ENCODE measurements around the gene MYH10.

MYH10 gene

DNA sequence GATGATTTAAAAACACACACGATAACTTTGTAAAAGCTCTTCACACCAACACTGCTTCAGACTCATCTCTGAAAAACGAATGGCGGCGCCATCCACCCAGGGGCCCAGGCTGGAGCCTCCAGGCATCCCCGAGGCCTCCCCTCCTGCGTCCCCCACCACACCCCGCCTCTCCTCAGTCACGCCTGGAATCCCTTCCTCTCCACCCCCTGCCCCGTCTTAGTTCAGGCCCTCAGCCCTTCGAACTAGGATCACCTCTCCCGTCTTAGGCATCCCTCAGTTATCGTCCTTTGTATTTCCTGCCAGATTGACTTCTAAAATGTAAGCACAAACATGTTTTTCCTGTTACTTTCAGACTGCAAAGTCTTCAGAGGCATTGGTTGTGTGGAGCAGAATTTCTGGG is 136.5 kb downstream of the MYH10 start:
- no peak overlapping the region for H3K4me2 ChIP-seq (ENCODE audit: low read length)
- no peaks in the 10 kb centered on the region for H3K4me1 ChIP-seq (ENCODE audit: insufficient read depth, low read length, severe bottlenecking)
- no peak overlapping the region for H3K4me3 ChIP-seq (ENCODE audit: low read depth, low read length, poor library complexity, severe bottlenecking)
- H3K79me2 ChIP-seq (ENCODE audit: insufficient read depth, low read length) = no peaks in the 10 kb centered on the region
- H2AFZ ChIP-seq (ENCODE audit: low read length) = no peak overlapping the region
- H3K27ac ChIP-seq (ENCODE audit: low read depth, low read length, poor library complexity, severe bottlenecking) = no peak overlapping the region
- H4K20me1 ChIP-seq (ENCODE audit: insufficient read depth, low read length) = no peaks in the 10 kb centered on the region
- no peaks in the 10 kb centered on the region for H3K27me3 ChIP-seq (ENCODE audit: insufficient read depth, low read length)
- H3K9ac ChIP-seq (ENCODE audit: low read length) = no peak overlapping the region
- no peaks in the 10 kb centered on the region for H3K9me3 ChIP-seq (ENCODE audit: low read length)
- H3K36me3 ChIP-seq (ENCODE audit: insufficient read depth, low read length) = peaks cover 17% of the 10 kb centered on the region
- H3F3A ChIP-seq (ENCODE audit: insufficient read depth, low read length) = no peaks in the 10 kb centered on the region
- TF ChIP-seq EZH2 (IDR thresholded peaks at IDR 0.05; ENCODE audit: borderline replicate concordance, low read length) = no peak
- TF ChIP-seq, protein P1, sequence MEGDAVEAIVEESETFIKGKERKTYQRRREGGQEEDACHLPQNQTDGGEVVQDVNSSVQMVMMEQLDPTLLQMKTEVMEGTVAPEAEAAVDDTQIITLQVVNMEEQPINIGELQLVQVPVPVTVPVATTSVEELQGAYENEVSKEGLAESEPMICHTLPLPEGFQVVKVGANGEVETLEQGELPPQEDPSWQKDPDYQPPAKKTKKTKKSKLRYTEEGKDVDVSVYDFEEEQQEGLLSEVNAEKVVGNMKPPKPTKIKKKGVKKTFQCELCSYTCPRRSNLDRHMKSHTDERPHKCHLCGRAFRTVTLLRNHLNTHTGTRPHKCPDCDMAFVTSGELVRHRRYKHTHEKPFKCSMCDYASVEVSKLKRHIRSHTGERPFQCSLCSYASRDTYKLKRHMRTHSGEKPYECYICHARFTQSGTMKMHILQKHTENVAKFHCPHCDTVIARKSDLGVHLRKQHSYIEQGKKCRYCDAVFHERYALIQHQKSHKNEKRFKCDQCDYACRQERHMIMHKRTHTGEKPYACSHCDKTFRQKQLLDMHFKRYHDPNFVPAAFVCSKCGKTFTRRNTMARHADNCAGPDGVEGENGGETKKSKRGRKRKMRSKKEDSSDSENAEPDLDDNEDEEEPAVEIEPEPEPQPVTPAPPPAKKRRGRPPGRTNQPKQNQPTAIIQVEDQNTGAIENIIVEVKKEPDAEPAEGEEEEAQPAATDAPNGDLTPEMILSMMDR (IDR thresholded peaks at IDR 0.05; ENCODE audit: low read length) = no peak
- no peaks in the 10 kb centered on the region for H3K9me2 ChIP-seq (ENCODE audit: low read depth, low read length)

- Histone ChIP-seq H3K27me3 (ENCODE audit: insufficient read depth, low read length) (no peaks in the 10 kb centered on the region), H2AFZ (ENCODE audit: low read length) (no peak overlapping the region), H3K36me3 (ENCODE audit: insufficient read depth, low read length) (peaks cover 18% of the 10 kb centered on the region), H3K9me2 (ENCODE audit: low read depth, low read length) (no peaks in the 10 kb centered on the region), H3K4me2 (ENCODE audit: low read length) (no peak overlapping the region), H3K27ac (ENCODE audit: low read depth, low read length, poor library complexity, severe bottlenecking) (no peak overlapping the region), H3F3A (ENCODE audit: insufficient read depth, low read length) (no peaks in the 10 kb centered on the region), H3K4me3 (ENCODE audit: low read depth, low read length, poor library complexity, severe bottlenecking) (no peak overlapping the region), H3K79me2 (ENCODE audit: insufficient read depth, low read length) (no peaks in the 10 kb centered on the region), H3K9ac (ENCODE audit: low read length) (no peak overlapping the region), H3K9me3 (ENCODE audit: low read length) (no peaks in the 10 kb centered on the region), H4K20me1 (ENCODE audit: insufficient read depth, low read length) (no peaks in the 10 kb centered on the region), H3K4me1 (ENCODE audit: insufficient read depth, low read length, severe bottlenecking) (no peaks in the 10 kb centered on the region)
- no peak for TF ChIP-seq EZH2 (IDR thresholded peaks at IDR 0.05; ENCODE audit: borderline replicate concordance, low read length)
- TF ChIP-seq, protein P1 (IDR thresholded peaks at IDR 0.05; ENCODE audit: low read length) = no peak
Measured at GRCh38 chr17:8492121-8492520, 138.4 kb downstream of the MYH10 start.

- Histone ChIP-seq H3K27me3 (ENCODE audit: insufficient read depth, low read length) (no peaks in the 10 kb centered on the region), H3K9ac (ENCODE audit: low read length) (no peak overlapping the region), H3K4me3 (ENCODE audit: low read depth, low read length, poor library complexity, severe bottlenecking) (no peak overlapping the region), H2AFZ (ENCODE audit: low read length) (no peak overlapping the region), H3K9me3 (ENCODE audit: low read length) (no peaks in the 10 kb centered on the region), H3K4me2 (ENCODE audit: low read length) (no peak overlapping the region), H4K20me1 (ENCODE audit: insufficient read depth, low read length) (no peaks in the 10 kb centered on the region), H3K79me2 (ENCODE audit: insufficient read depth, low read length) (no peaks in the 10 kb centered on the region), H3K4me1 (ENCODE audit: insufficient read depth, low read length, severe bottlenecking) (no peaks in the 10 kb centered on the region), H3K36me3 (ENCODE audit: insufficient read depth, low read length) (peaks cover 29% of the 10 kb centered on the region), H3K9me2 (ENCODE audit: low read depth, low read length) (no peaks in the 10 kb centered on the region), H3K27ac (ENCODE audit: low read depth, low read length, poor library complexity, severe bottlenecking) (no peak overlapping the region), H3F3A (ENCODE audit: insufficient read depth, low read length) (no peaks in the 10 kb centered on the region)
- no peak for TF ChIP-seq EZH2 (IDR thresholded peaks at IDR 0.05; ENCODE audit: borderline replicate concordance, low read length)
Measured at GRCh38 chr17:8490256-8491023, 140.1 kb downstream of the MYH10 start.

- Histone ChIP-seq H3K4me3 (ENCODE audit: low read depth, low read length, poor library complexity, severe bottlenecking) (no peak overlapping the region), H2AFZ (ENCODE audit: low read length) (no peak overlapping the region), H3K27ac (ENCODE audit: low read depth, low read length, poor library complexity, severe bottlenecking) (no peak overlapping the region), H3K9me3 (ENCODE audit: low read length) (no peaks in the 10 kb centered on the region), H3K27me3 (ENCODE audit: insufficient read depth, low read length) (no peaks in the 10 kb centered on the region), H3K4me2 (ENCODE audit: low read length) (no peak overlapping the region), H3K36me3 (ENCODE audit: insufficient read depth, low read length) (peaks cover 34% of the 10 kb centered on the region), H3K9ac (ENCODE audit: low read length) (no peak overlapping the region), H3F3A (ENCODE audit: insufficient read depth, low read length) (no peaks in the 10 kb centered on the region), H3K9me2 (ENCODE audit: low read depth, low read length) (no peaks in the 10 kb centered on the region), H4K20me1 (ENCODE audit: insufficient read depth, low read length) (no peaks in the 10 kb centered on the region), H3K4me1 (ENCODE audit: insufficient read depth, low read length, severe bottlenecking) (no peaks in the 10 kb centered on the region), H3K79me2 (ENCODE audit: insufficient read depth, low read length) (no peaks in the 10 kb centered on the region)
- TF ChIP-seq, protein P1 (IDR thresholded peaks at IDR 0.05; ENCODE audit: low read length) = no peak
- TF ChIP-seq EZH2 (IDR thresholded peaks at IDR 0.05; ENCODE audit: borderline replicate concordance, low read length) = no peak
Measured at GRCh38 chr17:8489841-8490240, 140.7 kb downstream of the MYH10 start.

Data from OCI-LY1 (cell line).